Glutamatergic neuron (in vitro differentiated cells): ENCODE measurements around the gene GPBP1L1. TPM values are rescaled to one million over a fixed set of nuclear protein-coding genes. Genes with fewer than 3 reads are reported as not detected.

Experiments
- DNase-seq: peaks from one replicate; pipeline ENCODE4 v3.0.0; 2022
- H3K27ac Mint-ChIP-seq: one replicate; pipeline ENCODE4 v1.8.0; 2020; ENCODE audit warnings: mild to moderate bottlenecking, mixed read lengths, inconsistent platforms; ENCODE audit not compliant: unreplicated experiment
- H3K27me3 Mint-ChIP-seq: one replicate; pipeline ENCODE4 v1.8.0; 2020; ENCODE audit warnings: mild to moderate bottlenecking, moderate library complexity, mixed read lengths, inconsistent platforms; ENCODE audit not compliant: unreplicated experiment
- H3K36me3 Mint-ChIP-seq: one replicate; pipeline ENCODE4 v1.8.0; 2020; ENCODE audit warnings: mild to moderate bottlenecking, mixed read lengths, inconsistent platforms; ENCODE audit not compliant: unreplicated experiment
- H3K4me1 Mint-ChIP-seq: one replicate; pipeline ENCODE4 v1.8.0; 2020; ENCODE audit warnings: mild to moderate bottlenecking, low read depth, mixed read lengths, inconsistent platforms; ENCODE audit not compliant: unreplicated experiment
- H3K4me3 Mint-ChIP-seq: one replicate; pipeline ENCODE4 v1.8.0; 2020; ENCODE audit warnings: mild to moderate bottlenecking, mixed read lengths, inconsistent platforms; ENCODE audit not compliant: unreplicated experiment
- H3K9me3 Mint-ChIP-seq: one replicate; pipeline ENCODE4 v1.8.0; 2020; ENCODE audit warnings: mild to moderate bottlenecking, moderate library complexity, mixed read lengths, inconsistent platforms; ENCODE audit not compliant: unreplicated experiment
- CTCF ChIP-seq: fragments of 200-600 bp; sonication (generic); IDR thresholded peaks from one replicate; pipeline ENCODE4 v1.5.0; 2021; ENCODE audit not compliant: partially characterized antibody, unreplicated experiment
- total RNA-seq: library from RNA; stranded (reverse); fragmentation: NEBNext Ultra II Directional; extraction: Animal tissue kit (Norgen Biotek cat#: 25700); gene quantifications from one replicate; pipeline ENCODE4 v1.2.1, GENCODE V29; 2021; ENCODE audit not compliant: unreplicated experiment

Gene GPBP1L1
- total RNA-seq, 1 donor from 2014 or later = 103 TPM

GRCh38 chr1:45687754-45688740, 1.7 kb upstream of the GPBP1L1 start, which contains the start of gene TMEM69:
TSS of gene TMEM69 (plus strand) at chr1:45688181. CDS start at chr1:45691069, 2,888 bp downstream.
- Mint-ChIP-seq H3K9me3 (peaks cover 8% of the 10 kb centered on the region), H3K27me3 (peaks cover 12% of the 10 kb centered on the region), H3K36me3 (no peaks in the 10 kb centered on the region), H3K4me3 (peak within 1 kb of the TSS; percentile 100), H3K27ac (peak within 1 kb of the TSS; percentile 98), H3K4me1 (peaks cover 9% of the 10 kb centered on the region)
- peak; percentile 15 for TF ChIP-seq CTCF
- DNase-seq = peak; percentile 64

GRCh38 chr1:45687014-45687753, 851 bp upstream of the GPBP1L1 start:
- no peaks in the 10 kb centered on the region for H3K36me3 Mint-ChIP-seq
- H3K4me1 Mint-ChIP-seq = peaks cover 9% of the 10 kb centered on the region
- TF ChIP-seq CTCF = no peak
- DNase-seq = peak; percentile 94
- peak overlapping the region; percentile 100 for H3K4me3 Mint-ChIP-seq
- H3K27me3 Mint-ChIP-seq = peaks cover 12% of the 10 kb centered on the region
- H3K27ac Mint-ChIP-seq = peak overlapping the region; percentile 98
- peaks cover 8% of the 10 kb centered on the region for H3K9me3 Mint-ChIP-seq

GRCh38 chr1:45686015-45686287, 382 bp downstream of the GPBP1L1 start:
- Mint-ChIP-seq H3K4me3 (peak overlapping the region; percentile 100), H3K36me3 (no peaks in the 10 kb centered on the region), H3K9me3 (peaks cover 8% of the 10 kb centered on the region), H3K27me3 (peaks cover 12% of the 10 kb centered on the region), H3K4me1 (peaks cover 9% of the 10 kb centered on the region), H3K27ac (peak overlapping the region; percentile 98)
- TF ChIP-seq CTCF = no peak
- DNase-seq = peak; percentile 49

- peak overlapping the region; percentile 100 for H3K4me3 Mint-ChIP-seq
- H3K27me3 Mint-ChIP-seq = peaks cover 12% of the 10 kb centered on the region
- DNase-seq = no peak
- peak overlapping the region; percentile 98 for H3K27ac Mint-ChIP-seq
- H3K4me1 Mint-ChIP-seq = peaks cover 9% of the 10 kb centered on the region
- no peaks in the 10 kb centered on the region for H3K36me3 Mint-ChIP-seq
- H3K9me3 Mint-ChIP-seq = peaks cover 8% of the 10 kb centered on the region
- TF ChIP-seq CTCF = no peak
These were observed 872 bp downstream of the GPBP1L1 start for GRCh38 chr1:45685308-45686014.
